HUES64 (cell line): ENCODE data around the gene KLK12.
A peak's percentile ranks its signal among the peaks of the same experiment; 100 is the strongest.

Experiments
- H3K27ac ChIP-seq: 2 replicates; pipeline ENCODE4 v1.7.0; 2013; ENCODE audit warnings: low read depth, low read length, inconsistent platforms
- H3K27me3 ChIP-seq: 2 replicates; pipeline ENCODE4 v1.6.1; 2013; ENCODE audit warnings: mild to moderate bottlenecking, low read length; ENCODE audit not compliant: insufficient read depth
- H3K36me3 ChIP-seq: 2 replicates; pipeline ENCODE4 v1.6.1; 2013; ENCODE audit warnings: mild to moderate bottlenecking, low read length; ENCODE audit not compliant: insufficient read depth
- H3K4me1 ChIP-seq: 2 replicates; pipeline ENCODE4 v1.6.1; 2013; ENCODE audit warnings: mild to moderate bottlenecking, low read length, moderate library complexity; ENCODE audit not compliant: insufficient read depth
- H3K4me3 ChIP-seq: 2 replicates; pipeline ENCODE4 v1.5.1; 2013; ENCODE audit warnings: mild to moderate bottlenecking, low read length, moderate library complexity
- H3K9ac ChIP-seq: 2 replicates; pipeline ENCODE4 v1.6.1; 2013; ENCODE audit warnings: mild to moderate bottlenecking, low read depth, low read length
- H3K9me3 ChIP-seq: 2 replicates; pipeline ENCODE4 v1.6.1; 2013; ENCODE audit warnings: low read depth, low read length; ENCODE audit not compliant: insufficient read depth
- WGBS: fragments of 150-250, 120-280 bp; methylation state at CpG from one replicate; pipeline ENCODE4 v1.1.7; 2013; ENCODE audit warnings: missing lambda C conversion rate; 5-methylcytosine and 5-hydroxymethylcytosine counted together

Gene KLK12

DNA sequence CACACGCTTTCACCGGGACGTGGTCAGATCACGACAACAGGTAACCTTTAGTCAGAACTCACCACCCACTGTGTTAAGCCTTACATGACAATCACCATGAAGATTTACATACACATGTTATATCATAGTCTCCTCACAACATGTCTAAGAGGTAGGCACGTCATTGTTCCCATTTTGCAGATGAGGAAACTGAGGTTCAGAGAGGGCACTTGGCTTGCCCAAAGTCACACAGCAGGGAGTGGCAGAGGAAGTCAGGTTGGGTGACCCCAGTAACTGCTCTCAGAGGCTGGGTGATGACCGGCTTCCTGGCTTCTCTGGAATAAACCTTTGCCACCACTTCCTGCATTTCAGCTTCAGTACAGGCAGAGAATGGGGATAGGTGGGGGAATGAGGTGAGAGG lies 20.6 kb downstream of the KLK12 start:
- no peak overlapping the region for H3K4me3 ChIP-seq
- peaks cover 31% of the 10 kb centered on the region for H3K27me3 ChIP-seq
- no peak overlapping the region for H3K9ac ChIP-seq
- H3K9me3 ChIP-seq: no peaks in the 10 kb centered on the region
- no peaks in the 10 kb centered on the region for H3K36me3 ChIP-seq
- 92% methylated on average over 6 of the region's 6 CpGs for WGBS
- H3K27ac ChIP-seq: no peak overlapping the region
- H3K4me1 ChIP-seq: no peaks in the 10 kb centered on the region

- 90% methylated on average over 11 of the region's 12 CpGs for WGBS
- no peaks in the 10 kb centered on the region for H3K36me3 ChIP-seq
- H3K4me1 ChIP-seq: no peaks in the 10 kb centered on the region
- peaks cover 16% of the 10 kb centered on the region for H3K27me3 ChIP-seq
- H3K27ac ChIP-seq: no peak overlapping the region
- H3K9me3 ChIP-seq: no peaks in the 10 kb centered on the region
- no peak overlapping the region for H3K4me3 ChIP-seq
- no peak overlapping the region for H3K9ac ChIP-seq
Observed at GRCh38 chr19:51012661-51013190, 22.1 kb downstream of the KLK12 start.

GRCh38 chr19:51010066-51010795 lies 24.6 kb downstream of the KLK12 start:
- H3K9me3 ChIP-seq: no peaks in the 10 kb centered on the region
- no peaks in the 10 kb centered on the region for H3K4me1 ChIP-seq
- H3K27ac ChIP-seq: no peak overlapping the region
- H3K36me3 ChIP-seq: no peaks in the 10 kb centered on the region
- WGBS: 73% methylated on average over 4 of the region's 4 CpGs
- H3K9ac ChIP-seq: no peak overlapping the region
- H3K4me3 ChIP-seq: no peak overlapping the region
- no peaks in the 10 kb centered on the region; the same call in 1 of the 2 replicates for H3K27me3 ChIP-seq

DNA sequence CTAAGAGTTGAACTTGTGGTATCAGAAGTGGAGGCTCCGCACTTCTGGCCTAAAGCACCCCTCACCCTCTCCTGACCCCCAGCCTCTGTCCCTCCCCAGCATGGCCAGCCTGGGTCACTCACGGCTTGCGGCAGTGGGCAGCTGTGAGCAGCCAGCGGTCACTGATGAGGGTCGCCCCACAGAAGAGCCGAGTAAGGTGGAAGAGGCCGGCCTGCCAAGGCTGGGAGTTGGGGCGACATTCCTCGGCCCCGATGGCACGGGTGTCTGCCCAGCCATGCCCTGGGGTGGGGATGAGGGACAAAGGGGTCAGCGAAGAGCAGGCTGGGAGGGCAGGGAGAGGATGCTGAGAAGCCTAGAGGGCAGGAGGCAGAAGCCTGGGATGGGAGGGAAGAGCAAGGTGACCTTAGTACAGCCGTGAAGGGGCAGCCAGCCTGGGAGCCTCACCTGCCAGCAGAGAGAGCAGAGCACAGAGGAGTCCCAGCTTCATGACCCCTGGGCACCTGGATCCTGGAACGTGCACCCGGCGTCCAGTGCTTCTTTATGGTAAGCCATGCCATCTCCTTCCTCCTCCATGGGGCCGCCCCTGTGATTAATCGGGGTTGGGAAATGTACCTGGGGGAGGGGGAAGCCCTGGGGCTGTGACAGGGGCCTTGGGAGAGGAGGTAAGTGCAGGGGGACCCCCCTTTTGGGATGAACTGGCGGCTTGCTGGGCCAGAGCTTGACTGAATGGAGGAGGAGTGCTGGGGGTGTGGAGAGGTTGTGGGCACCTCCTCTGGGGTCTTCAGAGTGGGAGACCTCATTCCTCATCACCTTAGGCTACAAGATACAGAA lies 25.5 kb downstream of the KLK12 start:
- 82% methylated on average over 19 of the region's 19 CpGs for WGBS

GRCh38 chr19:51007488-51007887 lies 27.3 kb downstream of the KLK12 start:
- no peaks in the 10 kb centered on the region for H3K9me3 ChIP-seq
- H3K9ac ChIP-seq: no peak overlapping the region
- no peaks in the 10 kb centered on the region for H3K36me3 ChIP-seq
- no peaks in the 10 kb centered on the region; the same call in 1 of the 2 replicates for H3K27me3 ChIP-seq
- 69% methylated on average over 3 of the region's 3 CpGs for WGBS
- H3K4me3 ChIP-seq: no peak overlapping the region
- no peaks in the 10 kb centered on the region for H3K4me1 ChIP-seq
- no peak overlapping the region for H3K27ac ChIP-seq

More for the DNA sequence above, 25.5 kb downstream of the KLK12 start:
- Histone ChIP-seq H3K4me1 (no peaks in the 10 kb centered on the region), H3K27ac (no peak overlapping the region), H3K9ac (no peak overlapping the region), H3K9me3 (no peaks in the 10 kb centered on the region), H3K27me3 (no peaks in the 10 kb centered on the region; the same call in 1 of the 2 replicates), H3K4me3 (no peak overlapping the region), H3K36me3 (no peaks in the 10 kb centered on the region)

GRCh38 chr19:51006406-51006805 lies 28.4 kb downstream of the KLK12 start:
- Histone ChIP-seq H3K9me3 (no peaks in the 10 kb centered on the region), H3K4me3 (no peak overlapping the region), H3K36me3 (no peaks in the 10 kb centered on the region), H3K27ac (no peak overlapping the region), H3K9ac (no peak overlapping the region), H3K27me3 (no peaks in the 10 kb centered on the region; the same call in 1 of the 2 replicates), H3K4me1 (no peaks in the 10 kb centered on the region)
- 54% methylated on average over 8 of the region's 8 CpGs for WGBS

DNA sequence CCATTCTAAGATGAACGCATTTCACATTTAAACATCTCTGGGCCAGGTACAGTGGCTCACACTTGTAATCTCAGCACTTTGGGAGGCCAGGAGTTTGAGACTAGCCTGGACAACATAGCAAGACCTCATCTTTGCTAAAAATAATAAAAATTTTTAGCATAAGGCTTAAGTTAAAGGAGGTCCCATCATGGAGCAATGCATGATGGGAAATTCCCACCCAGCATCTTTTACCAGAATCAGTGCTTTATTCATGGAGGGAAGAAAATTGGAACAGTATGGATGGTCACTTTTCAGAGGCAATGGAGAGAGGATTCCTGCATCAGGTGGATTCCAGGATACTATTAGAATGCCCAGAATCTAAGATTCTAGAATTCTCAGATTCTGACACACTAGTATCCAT lies 29.6 kb downstream of the KLK12 start:
- WGBS: 85% methylated on average over 1 of the region's 1 CpG

GRCh38 chr19:51003316-51003715 lies 31.5 kb downstream of the KLK12 start:
- H3K9me3 ChIP-seq: no peaks in the 10 kb centered on the region
- no peaks in the 10 kb centered on the region for H3K36me3 ChIP-seq
- H3K27me3 ChIP-seq: peaks cover 3% of the 10 kb centered on the region; the same call in 1 of the 2 replicates
- H3K4me3 ChIP-seq: no peak overlapping the region
- WGBS: 87% methylated on average over 7 of the region's 7 CpGs
- H3K4me1 ChIP-seq: no peaks in the 10 kb centered on the region
- H3K27ac ChIP-seq: no peak overlapping the region
- no peak overlapping the region for H3K9ac ChIP-seq

More for the DNA sequence above, 29.6 kb downstream of the KLK12 start:
- Histone ChIP-seq H3K4me1 (no peaks in the 10 kb centered on the region), H3K27me3 (no peaks in the 10 kb centered on the region; the same call in none of the 2 replicates), H3K9ac (no peak overlapping the region), H3K4me3 (no peak overlapping the region), H3K27ac (no peak overlapping the region), H3K9me3 (no peaks in the 10 kb centered on the region), H3K36me3 (no peaks in the 10 kb centered on the region)

GRCh38 chr19:51002542-51003311 lies 32.1 kb downstream of the KLK12 start:
- no peaks in the 10 kb centered on the region for H3K36me3 ChIP-seq
- H3K4me1 ChIP-seq: no peaks in the 10 kb centered on the region
- 87% methylated on average over 42 of the region's 42 CpGs for WGBS
- peak overlapping the region; percentile 29; the same call in 1 of the 2 replicates for H3K4me3 ChIP-seq
- H3K9ac ChIP-seq: no peak overlapping the region
- no peak overlapping the region for H3K27ac ChIP-seq
- no peaks in the 10 kb centered on the region for H3K9me3 ChIP-seq
- peaks cover 3% of the 10 kb centered on the region; the same call in 1 of the 2 replicates for H3K27me3 ChIP-seq

DNA sequence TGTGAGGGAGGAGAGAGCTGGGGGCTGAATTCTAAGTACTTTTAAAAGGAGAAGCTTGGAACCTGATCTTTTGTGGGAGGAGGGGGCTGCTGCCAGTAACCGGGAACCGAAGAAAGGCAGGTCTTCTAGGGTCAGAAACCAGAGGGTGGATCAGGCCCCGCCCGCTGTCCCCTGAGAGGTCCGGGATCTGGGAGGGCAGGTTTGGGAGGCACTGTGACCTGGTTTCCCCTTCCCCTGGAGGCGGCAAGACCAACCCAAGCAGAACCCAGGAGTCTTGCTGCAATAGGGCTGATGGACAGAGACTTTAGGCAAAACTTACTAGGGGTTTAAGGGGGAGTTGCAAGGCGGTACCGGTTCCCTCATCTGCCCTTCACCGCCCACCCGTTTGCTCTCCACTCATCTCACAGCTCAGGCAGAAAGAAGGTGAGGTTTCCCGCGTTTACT lies 32.7 kb downstream of the KLK12 start:
- Histone ChIP-seq H3K4me1 (no peaks in the 10 kb centered on the region), H3K4me3 (peak overlapping the region; percentile 29; the same call in 1 of the 2 replicates), H3K9me3 (no peaks in the 10 kb centered on the region), H3K27me3 (peaks cover 3% of the 10 kb centered on the region; the same call in 1 of the 2 replicates), H3K36me3 (no peaks in the 10 kb centered on the region), H3K9ac (no peak overlapping the region), H3K27ac (no peak overlapping the region)
- 70% methylated on average over 12 of the region's 12 CpGs for WGBS
